ENCODE data around the gene PEDS1. TPM values are rescaled to one million over a fixed set of nuclear protein-coding genes. Genes with fewer than 3 reads are reported as not detected.
"Not testable (repeated sequence)": the region's sequence is repeated elsewhere in the genome, so short reads cannot be mapped to it uniquely, and the experiment has no call there.

The PEDS1 gene
- total RNA-seq, 1 donor from 2014 or later, result 31.0 TPM

GRCh38 chr20:50138479-50139393 is 14.8 kb downstream of the PEDS1 start:
- no peaks in the 10 kb centered on the region for H3K27me3 Mint-ChIP-seq
- peaks cover 5% of the 10 kb centered on the region for H3K4me1 Mint-ChIP-seq (ENCODE audit: low read depth)
- H3K9me3 Mint-ChIP-seq (ENCODE audit: low read depth), result no peaks in the 10 kb centered on the region
- no peak overlapping the region for H3K27ac Mint-ChIP-seq
- TF ChIP-seq CTCF (IDR thresholded peaks at IDR 0.05; ENCODE audit: unreplicated experiment), result no peak
- DNase-seq (ENCODE audit: low spot score, unreplicated experiment), result no peak
- H3K4me3 Mint-ChIP-seq (ENCODE audit: low read depth), result no peak overlapping the region
- H3K36me3 Mint-ChIP-seq (ENCODE audit: insufficient read depth), result peaks cover 25% of the 10 kb centered on the region

- Mint-ChIP-seq H3K27me3 (no peaks in the 10 kb centered on the region), H3K4me3 (ENCODE audit: low read depth) (no peak overlapping the region), H3K36me3 (ENCODE audit: insufficient read depth) (peaks cover 22% of the 10 kb centered on the region), H3K27ac (no peak overlapping the region), H3K9me3 (ENCODE audit: low read depth) (no peaks in the 10 kb centered on the region), H3K4me1 (ENCODE audit: low read depth) (peaks cover 5% of the 10 kb centered on the region)
- no peak for DNase-seq (ENCODE audit: low spot score, unreplicated experiment)
- no peak for TF ChIP-seq CTCF (IDR thresholded peaks at IDR 0.05; ENCODE audit: unreplicated experiment)
Observed at GRCh38 chr20:50138120-50138478, 15.4 kb downstream of the PEDS1 start.

GRCh38 chr20:50137702-50138101 is 15.8 kb downstream of the PEDS1 start:
- not testable (repeated sequence) for H3K4me3 Mint-ChIP-seq (ENCODE audit: low read depth); H3K27ac Mint-ChIP-seq; DNase-seq (ENCODE audit: low spot score, unreplicated experiment); H3K27me3 Mint-ChIP-seq; H3K9me3 Mint-ChIP-seq (ENCODE audit: low read depth); H3K4me1 Mint-ChIP-seq (ENCODE audit: low read depth)
- peaks cover 18% of the 10 kb centered on the region for H3K36me3 Mint-ChIP-seq (ENCODE audit: insufficient read depth)

GRCh38 chr20:50136822-50137599 is 16.5 kb downstream of the PEDS1 start:
- Mint-ChIP-seq H3K27ac (peak overlapping the region; percentile 34), H3K4me3 (ENCODE audit: low read depth) (no peak overlapping the region), H3K9me3 (ENCODE audit: low read depth) (no peaks in the 10 kb centered on the region), H3K36me3 (ENCODE audit: insufficient read depth) (peaks cover 19% of the 10 kb centered on the region), H3K27me3 (no peaks in the 10 kb centered on the region), H3K4me1 (ENCODE audit: low read depth) (peaks cover under 1% of the 10 kb centered on the region)
- no peak for TF ChIP-seq CTCF (IDR thresholded peaks at IDR 0.05; ENCODE audit: unreplicated experiment)
- no peak for DNase-seq (ENCODE audit: low spot score, unreplicated experiment)

- H3K36me3 Mint-ChIP-seq (ENCODE audit: insufficient read depth), result peaks cover 17% of the 10 kb centered on the region
- not testable (repeated sequence) for H3K4me3 Mint-ChIP-seq (ENCODE audit: low read depth); DNase-seq (ENCODE audit: low spot score, unreplicated experiment); H3K9me3 Mint-ChIP-seq (ENCODE audit: low read depth); H3K27me3 Mint-ChIP-seq; H3K27ac Mint-ChIP-seq; H3K4me1 Mint-ChIP-seq (ENCODE audit: low read depth)
Observed at GRCh38 chr20:50135157-50135556, 18.4 kb downstream of the PEDS1 start.

GRCh38 chr20:50133474-50134217 is 19.9 kb downstream of the PEDS1 start:
- Mint-ChIP-seq H3K27ac (no peak overlapping the region), H3K27me3 (no peaks in the 10 kb centered on the region), H3K4me1 (ENCODE audit: low read depth) (no peaks in the 10 kb centered on the region), H3K36me3 (ENCODE audit: insufficient read depth) (peaks cover 14% of the 10 kb centered on the region), H3K4me3 (ENCODE audit: low read depth) (no peak overlapping the region), H3K9me3 (ENCODE audit: low read depth) (no peaks in the 10 kb centered on the region)
- peak; percentile 30 for TF ChIP-seq CTCF (IDR thresholded peaks at IDR 0.05; ENCODE audit: unreplicated experiment)
- DNase-seq (ENCODE audit: low spot score, unreplicated experiment), result no peak
